Ureter (tissue), 1 donor: Measurements from ENCODE around the gene ATP5PF. TPM values are rescaled to one million over a fixed set of nuclear protein-coding genes. Genes with fewer than 3 reads are reported as not detected.
"Not testable (repeated sequence)": the region's sequence is repeated elsewhere in the genome, so short reads cannot be mapped to it uniquely, and the experiment has no call there.

ENCODE experiments used
- DNase-seq: peaks from one replicate; pipeline ENCODE4 v3.0.0-alpha.2; 2020; ENCODE audit warnings: low spot score
- total RNA-seq: library from RNA; stranded (reverse); gene quantifications from one replicate; pipeline ENCODE4 v1.2.4, GENCODE V29; 2023
- donor health status: DM: yes; HTN: yes; CAD: no.

The ATP5PF gene
- total RNA-seq, 1 donor from 2014 or later = 99.8 TPM

- no peak for DNase-seq
Observed at GRCh38 chr21:25722631-25723030, 12.1 kb downstream of the ATP5PF start.

- no peak for DNase-seq
Observed at GRCh38 chr21:25721987-25722386, 12.7 kb downstream of the ATP5PF start.

- DNase-seq = no peak
Observed at GRCh38 chr21:25717491-25718147, 17.1 kb downstream of the ATP5PF start.

GRCh38 chr21:25714066-25714465, 20.6 kb downstream of the ATP5PF start:
- DNase-seq = not testable (repeated sequence)

- DNase-seq = no peak
Observed at GRCh38 chr21:25710550-25710949, 24.2 kb downstream of the ATP5PF start.

- DNase-seq = no peak
Observed at GRCh38 chr21:25709684-25710265, 24.9 kb downstream of the ATP5PF start.

- no peak for DNase-seq
Observed at GRCh38 chr21:25708467-25709065, 26.1 kb downstream of the ATP5PF start.

GRCh38 chr21:25701529-25701928, 33.2 kb downstream of the ATP5PF start:
- no peak for DNase-seq

GRCh38 chr21:25700741-25701140, 34.0 kb downstream of the ATP5PF start:
- no peak for DNase-seq

GRCh38 chr21:25695461-25695860, 39.2 kb downstream of the ATP5PF start:
- DNase-seq = not testable (repeated sequence)

- DNase-seq = no peak
Observed at GRCh38 chr21:25691976-25692375, 42.7 kb downstream of the ATP5PF start.

- DNase-seq = no peak
Observed at GRCh38 chr21:25689226-25689625, 45.5 kb downstream of the ATP5PF start.

GRCh38 chr21:25688275-25689155, 46.2 kb downstream of the ATP5PF start:
- DNase-seq = no peak

GRCh38 chr21:25687787-25688186, 46.9 kb downstream of the ATP5PF start:
- DNase-seq = no peak

GRCh38 chr21:25682382-25682781, 52.3 kb downstream of the ATP5PF start:
- no peak for DNase-seq

GRCh38 chr21:25676451-25676850, 58.3 kb downstream of the ATP5PF start:
- no peak for DNase-seq

Other genes with a start within 250 kb of the ATP5PF start
- 24.0 TPM for gene MRPL39, start 127.4 kb downstream of the ATP5PF start, total RNA-seq
- 17.4 TPM for gene JAM2, start 95.6 kb downstream of the ATP5PF start, total RNA-seq
- gene GABPA, start 68 bp upstream of the ATP5PF start, total RNA-seq = 26.3 TPM